NK-92 treated with Interleukin-12 subunit alpha and Interleukin-12 subunit beta, amount 100 ng/mL, for 24 hours (cell line): ENCODE data around the gene OR2T10.
"Not testable (repeated sequence)": the region's sequence is repeated elsewhere in the genome, so short reads cannot be mapped to it uniquely, and the experiment has no call there.

Experiments used
- DNase-seq: peaks from one replicate; lab custom pipeline; 2025; lab: John Stamatoyannopoulos, UW

Gene OR2T10

GRCh38 chr1:248593226-248593625, 4.3 kb downstream of the OR2T10 start:
- DNase-seq = no peak

GRCh38 chr1:248592655-248593054, 4.8 kb downstream of the OR2T10 start:
- DNase-seq = no peak

GRCh38 chr1:248590055-248590454, 7.4 kb downstream of the OR2T10 start:
- no peak for DNase-seq

GRCh38 chr1:248589334-248589733, 8.2 kb downstream of the OR2T10 start:
- no peak for DNase-seq

GRCh38 chr1:248585266-248585665, 12.2 kb downstream of the OR2T10 start:
- no peak for DNase-seq

- no peak for DNase-seq
These were observed 21.1 kb downstream of the OR2T10 start for GRCh38 chr1:248576260-248576980.

GRCh38 chr1:248574657-248575056, 22.8 kb downstream of the OR2T10 start, which contains the start of gene OR2T34:
Gene OR2T34, minus strand, starts transcription at chr1:248574757. Its CDS starts 0 bp downstream, at chr1:248574757.
- not testable (repeated sequence) for DNase-seq

GRCh38 chr1:248573856-248574255, 23.6 kb downstream of the OR2T10 start:
- not testable (repeated sequence) for DNase-seq

- not testable (repeated sequence) for DNase-seq
These were observed 25.5 kb downstream of the OR2T10 start for GRCh38 chr1:248572049-248572448.

- not testable (repeated sequence) for DNase-seq
These were observed 26.7 kb downstream of the OR2T10 start for GRCh38 chr1:248570811-248571210.

- DNase-seq = not testable (repeated sequence)
These were observed 28.5 kb downstream of the OR2T10 start for GRCh38 chr1:248569049-248569448.

- DNase-seq = not testable (repeated sequence)
These were observed 31.7 kb downstream of the OR2T10 start for GRCh38 chr1:248565530-248566373.

- not testable (repeated sequence) for DNase-seq
These were observed 34.8 kb downstream of the OR2T10 start, which contains the start of gene OR2T29 for GRCh38 chr1:248562672-248563071. Gene OR2T29, minus strand, starts transcription at chr1:248562772. Its CDS starts 3,281 bp downstream, at chr1:248559491.

- not testable (repeated sequence) for DNase-seq
These were observed 46.5 kb downstream of the OR2T10 start for GRCh38 chr1:248551027-248551426.

GRCh38 chr1:248547383-248547782, 50.1 kb downstream of the OR2T10 start:
- not testable (repeated sequence) for DNase-seq
